Neural crest cell (in vitro differentiated cells): ENCODE results near the gene UBE2Q1. TPM values are rescaled to one million over a fixed set of nuclear protein-coding genes. Genes with fewer than 3 reads are reported as not detected.

Experiments used
- DNase-seq: peaks from one replicate; pipeline ENCODE4 v3.0.0; 2021; ENCODE audit warnings: low read depth, mixed read lengths, low spot score
- H3K27ac Mint-ChIP-seq: one replicate; pipeline ENCODE4 v1.8.0; 2021; ENCODE audit warnings: mild to moderate bottlenecking, mixed read lengths; ENCODE audit not compliant: unreplicated experiment
- H3K27me3 Mint-ChIP-seq: 2 replicates; pipeline ENCODE4 v1.8.0; 2021; ENCODE audit warnings: low read depth, mild to moderate bottlenecking, mixed read lengths
- H3K36me3 Mint-ChIP-seq: 2 replicates; pipeline ENCODE4 v1.8.0; 2021; ENCODE audit warnings: low read depth, mild to moderate bottlenecking, mixed read lengths
- H3K4me1 Mint-ChIP-seq: 2 replicates; pipeline ENCODE4 v1.8.0; 2021; ENCODE audit warnings: mixed read lengths
- H3K4me3 Mint-ChIP-seq: one replicate; pipeline ENCODE4 v1.8.0; 2021; ENCODE audit warnings: mild to moderate bottlenecking, mixed read lengths
- H3K9me3 Mint-ChIP-seq: 2 replicates; pipeline ENCODE4 v1.8.0; 2021; ENCODE audit warnings: mixed read lengths
- CTCF ChIP-seq: fragments of 200-600 bp; sonication (generic); conservative IDR thresholded peaks from 2 replicates; pipeline ENCODE4 v1.5.0; 2021; ENCODE audit warnings: antibody characterized with exemption, mild to moderate bottlenecking
- total RNA-seq: library from RNA; stranded (reverse); gene quantifications from 2 replicates; pipeline ENCODE4 v1.2.1, GENCODE V29; 2021

The UBE2Q1 gene
- total RNA-seq, 1 donor from 2014 or later, result 94.3 TPM

GRCh38 chr1:154591206-154591605, 32.7 kb upstream of the UBE2Q1 start:
- no peak for DNase-seq
- Mint-ChIP-seq H3K9me3 (no peaks in the 10 kb centered on the region), H3K4me1 (no peaks in the 10 kb centered on the region), H3K4me3 (no peak overlapping the region), H3K36me3 (peaks cover 20% of the 10 kb centered on the region), H3K27ac (no peak overlapping the region), H3K27me3 (no peaks in the 10 kb centered on the region)
- no peak for TF ChIP-seq CTCF

GRCh38 chr1:154590756-154591155, 32.3 kb upstream of the UBE2Q1 start:
- Mint-ChIP-seq H3K27ac (no peak overlapping the region), H3K36me3 (peaks cover 20% of the 10 kb centered on the region)

GRCh38 chr1:154589780-154590179, 31.3 kb upstream of the UBE2Q1 start:
- DNase-seq, result no peak
- no peaks in the 10 kb centered on the region for H3K4me1 Mint-ChIP-seq
- no peaks in the 10 kb centered on the region for H3K27me3 Mint-ChIP-seq
- H3K27ac Mint-ChIP-seq, result no peak overlapping the region
- peaks cover 27% of the 10 kb centered on the region for H3K36me3 Mint-ChIP-seq
- no peak overlapping the region for H3K4me3 Mint-ChIP-seq
- no peaks in the 10 kb centered on the region for H3K9me3 Mint-ChIP-seq
- no peak for TF ChIP-seq CTCF

More at GRCh38 chr1:154590756-154591155, 32.3 kb upstream of the UBE2Q1 start:
- H3K27me3 Mint-ChIP-seq, result no peaks in the 10 kb centered on the region
- no peak overlapping the region for H3K4me3 Mint-ChIP-seq
- no peaks in the 10 kb centered on the region for H3K4me1 Mint-ChIP-seq
- DNase-seq, result no peak
- no peak for TF ChIP-seq CTCF
- no peaks in the 10 kb centered on the region for H3K9me3 Mint-ChIP-seq

GRCh38 chr1:154586641-154587040, 28.2 kb upstream of the UBE2Q1 start:
- no peaks in the 10 kb centered on the region for H3K27me3 Mint-ChIP-seq
- H3K4me3 Mint-ChIP-seq, result no peak overlapping the region
- H3K9me3 Mint-ChIP-seq, result no peaks in the 10 kb centered on the region
- no peak overlapping the region for H3K27ac Mint-ChIP-seq
- H3K36me3 Mint-ChIP-seq, result peaks cover 19% of the 10 kb centered on the region
- no peaks in the 10 kb centered on the region for H3K4me1 Mint-ChIP-seq
- no peak for TF ChIP-seq CTCF
- no peak for DNase-seq

GRCh38 chr1:154586231-154586630, 27.8 kb upstream of the UBE2Q1 start:
- no peak overlapping the region for H3K27ac Mint-ChIP-seq
- TF ChIP-seq CTCF, result no peak
- H3K4me1 Mint-ChIP-seq, result no peaks in the 10 kb centered on the region
- H3K4me3 Mint-ChIP-seq, result no peak overlapping the region
- DNase-seq, result no peak
- no peaks in the 10 kb centered on the region for H3K27me3 Mint-ChIP-seq
- H3K36me3 Mint-ChIP-seq, result peaks cover 19% of the 10 kb centered on the region
- H3K9me3 Mint-ChIP-seq, result no peaks in the 10 kb centered on the region
